ENCODE measurements around the gene TRAF3. TPM values are rescaled to one million over a fixed set of nuclear protein-coding genes. Genes with fewer than 3 reads are reported as not detected.
"Not testable (repeated sequence)": the region's sequence is repeated elsewhere in the genome, so short reads cannot be mapped to it uniquely, and the experiment has no call there.

TRAF3 gene
- total RNA-seq, 2 experiments from 2014 or later, result 66.4 to 83.7 TPM

GRCh38 chr14:102891111-102891510 is 113.9 kb downstream of the TRAF3 start:
- H3K27ac Mint-ChIP-seq, result no peak overlapping the region
- H3K9me3 Mint-ChIP-seq (ENCODE audit: low read depth), result no peaks in the 10 kb centered on the region
- ChIA-PET CTCF (no interaction called here), POLR2A (no interaction called here)
- H3K4me1 Mint-ChIP-seq, result peaks cover 8% of the 10 kb centered on the region
- H3K36me3 Mint-ChIP-seq (ENCODE audit: low read depth), result peaks cover 56% of the 10 kb centered on the region
- no peak for DNase-seq
- intact Hi-C loops (cut with DNase I, micrococcal nuclease), result no loop called here
- ATAC-seq, result no peak
- no peaks in the 10 kb centered on the region for H3K27me3 Mint-ChIP-seq
- no peak overlapping the region for H3K4me3 Mint-ChIP-seq

GRCh38 chr14:102891556-102891955 is 114.3 kb downstream of the TRAF3 start:
- CTCF ChIA-PET, result no interaction called here
- peaks cover 56% of the 10 kb centered on the region for H3K36me3 Mint-ChIP-seq (ENCODE audit: low read depth)
- no peak overlapping the region for H3K4me3 Mint-ChIP-seq
- no peak for DNase-seq
- no peak overlapping the region for H3K27ac Mint-ChIP-seq
- POLR2A ChIA-PET, result no interaction called here
- intact Hi-C loops (cut with DNase I, micrococcal nuclease), result no loop called here
- ATAC-seq, result no peak
- no peaks in the 10 kb centered on the region for H3K9me3 Mint-ChIP-seq (ENCODE audit: low read depth)
- peaks cover 8% of the 10 kb centered on the region for H3K4me1 Mint-ChIP-seq
- H3K27me3 Mint-ChIP-seq, result no peaks in the 10 kb centered on the region

- Mint-ChIP-seq H3K27ac (peak overlapping the region; percentile 19), H3K4me3 (no peak overlapping the region), H3K4me1 (peaks cover 8% of the 10 kb centered on the region), H3K27me3 (no peaks in the 10 kb centered on the region), H3K9me3 (ENCODE audit: low read depth) (no peaks in the 10 kb centered on the region), H3K36me3 (ENCODE audit: low read depth) (peaks cover 54% of the 10 kb centered on the region)
- intact Hi-C loops (cut with DNase I, micrococcal nuclease), result no loop called here
- DNase-seq, result no peak
- no peak for ATAC-seq
- ChIA-PET CTCF (interaction anchor here (0.6 kb wide), 1 partner anchor 14 kb away, joined by 3 read pairs; no protein-coding TSS in a partner anchor), POLR2A (no interaction called here)
Measured at GRCh38 chr14:102892651-102893050, 115.4 kb downstream of the TRAF3 start.

GRCh38 chr14:102893452-102893851 is 116.2 kb downstream of the TRAF3 start:
- Mint-ChIP-seq H3K27ac (no peak overlapping the region), H3K36me3 (ENCODE audit: low read depth) (peaks cover 54% of the 10 kb centered on the region), H3K4me1 (peaks cover 10% of the 10 kb centered on the region), H3K27me3 (no peaks in the 10 kb centered on the region), H3K9me3 (ENCODE audit: low read depth) (no peaks in the 10 kb centered on the region), H3K4me3 (no peak overlapping the region)
- POLR2A ChIA-PET, result no interaction called here
- CTCF ChIA-PET, result no interaction called here
- intact Hi-C loops (cut with DNase I, micrococcal nuclease), result no loop called here
- no peak for ATAC-seq
- DNase-seq, result no peak

- H3K4me3 Mint-ChIP-seq; DNase-seq; H3K27ac Mint-ChIP-seq; H3K9me3 Mint-ChIP-seq (ENCODE audit: low read depth); H3K27me3 Mint-ChIP-seq; intact Hi-C loops (cut with DNase I, micrococcal nuclease); POLR2A ChIA-PET; ATAC-seq: not testable (repeated sequence)
- Mint-ChIP-seq H3K4me1 (peaks cover 29% of the 10 kb centered on the region), H3K36me3 (ENCODE audit: low read depth) (peaks cover 51% of the 10 kb centered on the region)
- CTCF ChIA-PET, result interaction anchor here (0.6 kb wide), 1 partner anchor 36 kb away, joined by 3 read pairs; no protein-coding TSS in a partner anchor
Measured at GRCh38 chr14:102896735-102897134, 119.5 kb downstream of the TRAF3 start.

GRCh38 chr14:102897299-102898027 is 120.2 kb downstream of the TRAF3 start:
- Mint-ChIP-seq H3K36me3 (ENCODE audit: low read depth) (peaks cover 51% of the 10 kb centered on the region), H3K4me3 (no peak overlapping the region), H3K27me3 (no peaks in the 10 kb centered on the region), H3K27ac (peak overlapping the region; percentile 63), H3K9me3 (ENCODE audit: low read depth) (no peaks in the 10 kb centered on the region), H3K4me1 (peaks cover 29% of the 10 kb centered on the region)
- ATAC-seq (no peak), DNase-seq (no peak)
- intact Hi-C loops (cut with DNase I, micrococcal nuclease), result no loop called here
- POLR2A ChIA-PET, result interaction anchor here (0.6 kb wide), 1 partner anchor 116 kb away, joined by 6 read pairs; no protein-coding TSS in a partner anchor
- CTCF ChIA-PET, result no interaction called here

- CTCF ChIA-PET, result no interaction called here
- intact Hi-C loops (cut with DNase I, micrococcal nuclease), result no loop called here
- H3K4me1 Mint-ChIP-seq, result peaks cover 24% of the 10 kb centered on the region
- peaks cover 52% of the 10 kb centered on the region for H3K36me3 Mint-ChIP-seq (ENCODE audit: low read depth)
- POLR2A ChIA-PET, result no interaction called here
- ATAC-seq (no peak), DNase-seq (no peak)
- no peaks in the 10 kb centered on the region for H3K27me3 Mint-ChIP-seq
- peak overlapping the region; percentile 48 for H3K27ac Mint-ChIP-seq
- no peaks in the 10 kb centered on the region for H3K9me3 Mint-ChIP-seq (ENCODE audit: low read depth)
- H3K4me3 Mint-ChIP-seq, result no peak overlapping the region
Measured at GRCh38 chr14:102898298-102898697, 121.0 kb downstream of the TRAF3 start.

GRCh38 chr14:102898776-102899515 is 121.7 kb downstream of the TRAF3 start:
- Mint-ChIP-seq H3K9me3 (ENCODE audit: low read depth) (no peaks in the 10 kb centered on the region), H3K4me1 (peaks cover 21% of the 10 kb centered on the region), H3K36me3 (ENCODE audit: low read depth) (peaks cover 54% of the 10 kb centered on the region), H3K4me3 (no peak overlapping the region), H3K27ac (peak overlapping the region; percentile 48), H3K27me3 (no peaks in the 10 kb centered on the region)
- intact Hi-C loops (cut with DNase I, micrococcal nuclease), result no loop called here
- no peak for DNase-seq
- POLR2A ChIA-PET, result no interaction called here
- CTCF ChIA-PET, result no interaction called here
- ATAC-seq, result no peak

- Mint-ChIP-seq H3K4me3 (no peak overlapping the region), H3K36me3 (ENCODE audit: low read depth) (peaks cover 54% of the 10 kb centered on the region), H3K27me3 (no peaks in the 10 kb centered on the region), H3K27ac (no peak overlapping the region), H3K4me1 (peaks cover 21% of the 10 kb centered on the region), H3K9me3 (ENCODE audit: low read depth) (no peaks in the 10 kb centered on the region)
- CTCF ChIA-PET, result no interaction called here
- no peak for ATAC-seq
- intact Hi-C loops (cut with DNase I, micrococcal nuclease), result no loop called here
- POLR2A ChIA-PET, result no interaction called here
- no peak for DNase-seq
Measured at GRCh38 chr14:102899516-102899900, 122.3 kb downstream of the TRAF3 start.

- peak; percentile 37 for DNase-seq
- peaks cover 21% of the 10 kb centered on the region for H3K4me1 Mint-ChIP-seq
- ATAC-seq, result peak; percentile 39
- no peaks in the 10 kb centered on the region for H3K27me3 Mint-ChIP-seq
- peak overlapping the region; percentile 83 for H3K27ac Mint-ChIP-seq
- CTCF ChIA-PET, result interaction anchor here (1.9 kb wide), 1 partner anchor 207 kb away, joined by 7 read pairs; no protein-coding TSS in a partner anchor
- POLR2A ChIA-PET, result no interaction called here
- no peak overlapping the region for H3K4me3 Mint-ChIP-seq
- H3K9me3 Mint-ChIP-seq (ENCODE audit: low read depth), result no peaks in the 10 kb centered on the region
- intact Hi-C loops (cut with DNase I, micrococcal nuclease), result no loop called here
- peaks cover 56% of the 10 kb centered on the region for H3K36me3 Mint-ChIP-seq (ENCODE audit: low read depth)
Measured at GRCh38 chr14:102900631-102901571, 123.7 kb downstream of the TRAF3 start.

- ChIA-PET CTCF (interaction anchor here (1.9 kb wide), 1 partner anchor 207 kb away, joined by 7 read pairs; no protein-coding TSS in a partner anchor), POLR2A (no interaction called here)
- Mint-ChIP-seq H3K27me3 (no peaks in the 10 kb centered on the region), H3K36me3 (ENCODE audit: low read depth) (peaks cover 51% of the 10 kb centered on the region), H3K4me1 (peaks cover 21% of the 10 kb centered on the region), H3K27ac (peak overlapping the region; percentile 83), H3K9me3 (ENCODE audit: low read depth) (no peaks in the 10 kb centered on the region), H3K4me3 (no peak overlapping the region)
- DNase-seq (no peak), ATAC-seq (no peak)
- intact Hi-C loops (cut with DNase I, micrococcal nuclease), result no loop called here
Measured at GRCh38 chr14:102901633-102902032, 124.4 kb downstream of the TRAF3 start.
